ENCODE data around the gene LPP. TPM values are rescaled to one million over a fixed set of nuclear protein-coding genes. Genes with fewer than 3 reads are reported as not detected.

LPP gene
- total RNA-seq, 6 experiments from 2014 or later = 41.5 to 90.5 (median 69.5) TPM

DNA sequence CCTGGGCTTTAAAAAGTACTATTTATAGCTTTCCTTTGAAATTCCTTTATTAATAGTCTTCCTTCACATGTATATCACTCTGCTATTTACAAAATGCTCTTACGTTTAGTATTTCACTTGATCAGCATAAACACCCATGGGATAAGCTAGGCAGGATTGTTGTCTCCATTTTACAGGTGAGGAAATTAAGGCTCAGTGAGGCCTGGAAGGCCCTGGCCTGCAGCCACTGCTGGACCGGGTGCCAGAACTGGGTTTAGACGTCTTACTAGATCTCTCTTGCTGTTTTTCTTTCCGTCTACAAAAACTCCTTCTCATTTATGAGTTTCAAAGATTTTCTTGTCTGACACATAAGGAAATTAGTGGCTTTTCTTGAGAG lies 236.4 kb downstream of the LPP start:
- no peaks in the 10 kb centered on the region for H3K9me3 ChIP-seq
- peaks cover 0 to 34% (median 16%) of the 10 kb centered on the region in 4 donors for H3K4me1 ChIP-seq
- intact Hi-C loops (cut with DNase I) = no loop called here
- H3K4me3 ChIP-seq = no peak overlapping the region
- peak overlapping the region in 2 of 3 donors; percentile 11 to 18 for H3K27ac ChIP-seq
- no peak for TF ChIP-seq CTCF (IDR thresholded peaks at IDR 0.05)
- TF ChIP-seq POLR2A (IDR thresholded peaks at IDR 0.05) = no peak
- WGBS (ENCODE audit: insufficient coverage, low coverage, low lambda C conversion rate, missing lambda C conversion rate) = 53% methylated on average over 4 of the region's 4 CpGs
- ATAC-seq (no peak), DNase-seq (no peak)
- H3K27me3 ChIP-seq = no peaks in the 10 kb centered on the region
- H3K36me3 ChIP-seq = no peaks in the 10 kb centered on the region

DNA sequence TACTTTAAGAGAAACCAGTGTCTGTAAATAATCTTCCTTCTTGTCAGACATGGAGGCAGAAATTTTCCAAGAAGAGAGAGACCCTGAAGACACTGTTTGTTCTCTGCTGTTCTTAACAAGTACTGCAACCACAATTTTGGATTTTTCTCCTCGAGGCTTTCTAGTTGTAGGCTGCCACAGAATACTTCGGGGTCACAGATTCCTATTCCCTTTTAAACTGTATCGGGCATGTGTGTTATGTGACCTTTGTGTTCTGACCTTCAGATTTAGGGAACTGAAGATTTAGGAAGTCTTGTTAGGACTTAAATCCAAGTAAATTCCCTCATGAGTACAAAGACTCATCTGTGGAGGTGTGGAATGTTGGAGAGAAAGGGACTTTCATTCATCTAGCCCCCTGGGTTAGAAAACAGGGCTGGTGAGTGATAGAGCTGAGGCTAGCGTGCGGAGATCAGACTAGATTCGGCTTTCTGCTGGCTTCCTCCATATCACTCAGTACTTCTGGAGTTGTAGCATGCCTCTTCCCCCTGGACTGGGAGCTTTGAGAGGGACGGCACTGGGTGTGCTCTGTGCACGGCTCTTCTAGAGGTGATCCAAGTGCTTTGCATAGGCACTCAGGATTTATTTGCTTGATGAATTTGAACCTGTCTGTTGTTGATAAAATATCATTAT lies 237.0 kb downstream of the LPP start:
- no peaks in the 10 kb centered on the region for H3K9me3 ChIP-seq
- TF ChIP-seq POLR2A (IDR thresholded peaks at IDR 0.05) = no peak
- no peak for TF ChIP-seq CTCF (IDR thresholded peaks at IDR 0.05)
- peak overlapping the region in 2 of 3 donors; percentile 11 to 18 for H3K27ac ChIP-seq
- ATAC-seq = peak in 2 of 4 donors; percentile 18 to 54
- 41% methylated on average over 4 of the region's 8 CpGs for WGBS (ENCODE audit: insufficient coverage, low coverage, low lambda C conversion rate, missing lambda C conversion rate)
- no peak for DNase-seq
- H3K36me3 ChIP-seq = no peaks in the 10 kb centered on the region
- H3K27me3 ChIP-seq = no peaks in the 10 kb centered on the region
- peaks cover 0 to 37% (median 17%) of the 10 kb centered on the region in 4 donors for H3K4me1 ChIP-seq
- intact Hi-C loops (cut with DNase I) = no loop called here
- no peak overlapping the region for H3K4me3 ChIP-seq

DNA sequence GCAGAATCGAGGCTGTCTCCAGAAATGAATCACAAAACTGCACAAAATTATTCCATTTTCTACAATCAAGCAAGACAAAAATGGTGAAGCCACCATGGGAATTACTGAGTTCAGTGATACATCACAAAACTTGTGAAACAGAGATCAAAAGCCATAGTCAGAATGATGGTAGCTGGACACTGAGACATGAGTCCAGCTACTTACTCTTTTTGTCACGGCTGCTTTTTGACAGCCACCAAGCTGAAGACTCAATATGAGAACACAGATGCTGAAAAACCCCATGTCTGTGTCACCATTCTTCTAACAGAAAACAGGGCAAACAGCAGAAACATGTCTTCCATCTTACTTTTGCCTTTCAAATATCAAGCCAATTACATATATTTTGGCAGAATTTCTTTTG lies 237.6 kb downstream of the LPP start:
- Histone ChIP-seq H3K27me3 (no peaks in the 10 kb centered on the region), H3K9me3 (no peaks in the 10 kb centered on the region), H3K4me1 (peaks cover 0 to 44% (median 19%) of the 10 kb centered on the region in 4 donors), H3K4me3 (no peak overlapping the region), H3K36me3 (no peaks in the 10 kb centered on the region), H3K27ac (no peak overlapping the region)
- TF ChIP-seq POLR2A (IDR thresholded peaks at IDR 0.05) (no peak), CTCF (IDR thresholded peaks at IDR 0.05) (no peak)
- ATAC-seq (no peak), DNase-seq (no peak)
- intact Hi-C loops (cut with DNase I) = no loop called here
- 91% methylated on average over 1 of the region's 2 CpGs for WGBS (ENCODE audit: insufficient coverage, low coverage, low lambda C conversion rate, missing lambda C conversion rate)

DNA sequence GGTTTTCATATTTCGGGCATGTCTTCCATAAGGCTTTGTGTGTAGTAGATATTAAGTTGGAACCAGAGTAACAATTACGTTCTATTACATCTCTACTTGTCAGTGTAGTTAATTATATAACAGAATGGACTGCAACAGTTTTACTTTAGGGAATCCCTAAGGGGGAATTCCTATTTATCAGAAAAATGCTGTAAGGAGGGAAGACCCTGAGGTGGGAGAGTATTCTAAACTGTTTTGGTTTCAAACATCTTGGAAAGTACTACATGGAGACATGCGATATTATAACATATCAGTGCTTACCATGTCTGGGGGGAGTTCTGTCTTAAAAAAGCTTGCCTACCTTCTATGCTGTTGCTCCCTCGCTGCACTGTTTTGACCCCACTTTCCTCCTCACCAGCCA lies 238.1 kb downstream of the LPP start:
- no peaks in the 10 kb centered on the region for H3K27me3 ChIP-seq
- 95% methylated on average over 4 of the region's 4 CpGs for WGBS (ENCODE audit: insufficient coverage, low coverage, low lambda C conversion rate, missing lambda C conversion rate)

More for the DNA sequence above, 238.1 kb downstream of the LPP start:
- no peak overlapping the region for H3K4me3 ChIP-seq
- H3K4me1 ChIP-seq = peaks cover 0 to 49% (median 19%) of the 10 kb centered on the region in 4 donors
- no peaks in the 10 kb centered on the region for H3K9me3 ChIP-seq
- ATAC-seq (no peak), DNase-seq (no peak)
- no peak overlapping the region for H3K27ac ChIP-seq
- TF ChIP-seq CTCF (IDR thresholded peaks at IDR 0.05) (no peak), POLR2A (IDR thresholded peaks at IDR 0.05) (no peak)
- no peaks in the 10 kb centered on the region for H3K36me3 ChIP-seq
- intact Hi-C loops (cut with DNase I) = no loop called here

Measured in right lobe of liver (tissue), 6 donors.